ENCODE results near the gene SNX4. TPM values are rescaled to one million over a fixed set of nuclear protein-coding genes. Genes with fewer than 3 reads are reported as not detected.
A peak's percentile ranks its signal among the peaks of the same experiment; 100 is the strongest.
"Not testable (repeated sequence)": the region's sequence is repeated elsewhere in the genome, so short reads cannot be mapped to it uniquely, and the experiment has no call there.

SNX4 gene
- total RNA-seq, 4 donors from 2014 or later = 31.3 to 53.5 (median 38.8) TPM

- H3K4me1 ChIP-seq = no peaks in the 10 kb centered on the region
- no peak for DNase-seq
- H3K9me3 ChIP-seq = no peaks in the 10 kb centered on the region
- intact Hi-C loops (cut with DNase I; ENCODE audit: low total_unique reads) = no loop called here
- in situ Hi-C loops (cut with MboI; ENCODE audit: low sequenced_read_pairs in 4 of 4) = no loop called here
- no peak overlapping the region for H3K27ac ChIP-seq
- ATAC-seq = no peak
- no peak overlapping the region for H3K4me3 ChIP-seq
- H3K27me3 ChIP-seq = no peaks in the 10 kb centered on the region
- TF ChIP-seq POLR2A (IDR thresholded peaks at IDR 0.05) (no peak), CTCF (IDR thresholded peaks at IDR 0.05 in 4 of 5, conservative IDR thresholded peaks at IDR 0.05 in 1 of 5) (no peak)
- peaks cover 0 to 31% of the 10 kb centered on the region in 2 donors for H3K36me3 ChIP-seq
Observed at GRCh38 chr3:125525153-125525552, 5.2 kb upstream of the SNX4 start.

GRCh38 chr3:125520563-125520919 is 539 bp upstream of the SNX4 start:
- Histone ChIP-seq H3K4me3 (peak overlapping the region; percentile 86 to 98 (median 86)), H3K27ac (peak overlapping the region; percentile 86 to 94 (median 93)), H3K4me1 (peaks cover 11 to 14% of the 10 kb centered on the region in 2 donors)
- intact Hi-C loops (cut with DNase I; ENCODE audit: low total_unique reads) = loop anchor here (5.0 kb wide), 1 partner anchor 67 kb away; no protein-coding TSS in a partner anchor
- H3K36me3 ChIP-seq; in situ Hi-C loops (cut with MboI; ENCODE audit: low sequenced_read_pairs in 4 of 4); H3K9me3 ChIP-seq; H3K27me3 ChIP-seq; ATAC-seq; DNase-seq: not testable (repeated sequence)

- DNase-seq (no peak), ATAC-seq (no peak)
- intact Hi-C loops (cut with DNase I; ENCODE audit: low total_unique reads) (loop anchor here (10.0 kb wide), 1 partner anchor 191 kb away; no protein-coding TSS in a partner anchor), in situ Hi-C loops (cut with MboI; ENCODE audit: low sequenced_read_pairs in 4 of 4) (no loop called here)
- Histone ChIP-seq H3K36me3 (peaks cover 0 to 3% of the 10 kb centered on the region in 2 donors), H3K9me3 (no peaks in the 10 kb centered on the region), H3K27ac (no peak overlapping the region), H3K4me3 (no peak overlapping the region), H3K27me3 (no peaks in the 10 kb centered on the region), H3K4me1 (peaks cover 22 to 24% of the 10 kb centered on the region in 2 donors)
- no peak for TF ChIP-seq POLR2A (IDR thresholded peaks at IDR 0.05)
- TF ChIP-seq CTCF (IDR thresholded peaks at IDR 0.05 in 4 of 5, conservative IDR thresholded peaks at IDR 0.05 in 1 of 5) = no peak
Observed at GRCh38 chr3:125515421-125515820, 4.6 kb downstream of the SNX4 start.

GRCh38 chr3:125513490-125514115 is 6.4 kb downstream of the SNX4 start:
- no peak overlapping the region for H3K4me3 ChIP-seq
- no peaks in the 10 kb centered on the region for H3K27me3 ChIP-seq
- H3K4me1 ChIP-seq = peaks cover 13 to 14% of the 10 kb centered on the region in 2 donors
- intact Hi-C loops (cut with DNase I; ENCODE audit: low total_unique reads) (loop anchor here (10.0 kb wide), 1 partner anchor 189 kb away; no protein-coding TSS in a partner anchor), in situ Hi-C loops (cut with MboI; ENCODE audit: low sequenced_read_pairs in 4 of 4) (no loop called here)
- no peaks in the 10 kb centered on the region for H3K9me3 ChIP-seq
- ATAC-seq = no peak
- TF ChIP-seq POLR2A (IDR thresholded peaks at IDR 0.05) (no peak), CTCF (IDR thresholded peaks at IDR 0.05 in 4 of 5, conservative IDR thresholded peaks at IDR 0.05 in 1 of 5) (no peak)
- peaks cover 0 to 3% of the 10 kb centered on the region in 2 donors for H3K36me3 ChIP-seq
- H3K27ac ChIP-seq = no peak overlapping the region
- DNase-seq = no peak

GRCh38 chr3:125512135-125512920 is 7.7 kb downstream of the SNX4 start:
- DNase-seq = no peak
- Histone ChIP-seq H3K4me3 (no peak overlapping the region), H3K27ac (peak overlapping the region in 2 of 4 donors; percentile 11 to 25), H3K36me3 (peaks cover 0 to 3% of the 10 kb centered on the region in 2 donors), H3K27me3 (no peaks in the 10 kb centered on the region), H3K9me3 (no peaks in the 10 kb centered on the region), H3K4me1 (peaks cover 11% of the 10 kb centered on the region in 2 donors)
- in situ Hi-C loops (cut with MboI; ENCODE audit: low sequenced_read_pairs in 4 of 4) (no loop called here), intact Hi-C loops (cut with DNase I; ENCODE audit: low total_unique reads) (loop anchor here (10.0 kb wide), 1 partner anchor 188 kb away; no protein-coding TSS in a partner anchor)
- no peak for ATAC-seq
- TF ChIP-seq CTCF (IDR thresholded peaks at IDR 0.05 in 4 of 5, conservative IDR thresholded peaks at IDR 0.05 in 1 of 5) = no peak
- no peak for TF ChIP-seq POLR2A (IDR thresholded peaks at IDR 0.05)

Measured in gastrocnemius medialis (tissue), 4 donors.